A673 (cell line): ENCODE data around the gene TP53BP2.

Experiments
- EZH2 ChIP-seq: fragments of 200-600 bp; sonication (generic); IDR thresholded peaks from 2 replicates; pipeline ENCODE4 v1.6.1; 2017; ENCODE audit warnings: borderline replicate concordance, low read depth, mild to moderate bottlenecking, mixed read lengths, antibody characterized with exemption, low read length; ENCODE audit not compliant: poor library complexity, severe bottlenecking
- TF ChIP-seq, protein P1 (sequence below): fragments of 300-800, 200-600 bp; sonication (generic); conservative IDR thresholded peaks from 2 replicates; pipeline ENCODE4 v1.5.1; 2017; ENCODE audit warnings: low read depth, mild to moderate bottlenecking, antibody characterized with exemption, low read length, moderate library complexity, mixed read lengths

- TF ChIP-seq, protein P1, sequence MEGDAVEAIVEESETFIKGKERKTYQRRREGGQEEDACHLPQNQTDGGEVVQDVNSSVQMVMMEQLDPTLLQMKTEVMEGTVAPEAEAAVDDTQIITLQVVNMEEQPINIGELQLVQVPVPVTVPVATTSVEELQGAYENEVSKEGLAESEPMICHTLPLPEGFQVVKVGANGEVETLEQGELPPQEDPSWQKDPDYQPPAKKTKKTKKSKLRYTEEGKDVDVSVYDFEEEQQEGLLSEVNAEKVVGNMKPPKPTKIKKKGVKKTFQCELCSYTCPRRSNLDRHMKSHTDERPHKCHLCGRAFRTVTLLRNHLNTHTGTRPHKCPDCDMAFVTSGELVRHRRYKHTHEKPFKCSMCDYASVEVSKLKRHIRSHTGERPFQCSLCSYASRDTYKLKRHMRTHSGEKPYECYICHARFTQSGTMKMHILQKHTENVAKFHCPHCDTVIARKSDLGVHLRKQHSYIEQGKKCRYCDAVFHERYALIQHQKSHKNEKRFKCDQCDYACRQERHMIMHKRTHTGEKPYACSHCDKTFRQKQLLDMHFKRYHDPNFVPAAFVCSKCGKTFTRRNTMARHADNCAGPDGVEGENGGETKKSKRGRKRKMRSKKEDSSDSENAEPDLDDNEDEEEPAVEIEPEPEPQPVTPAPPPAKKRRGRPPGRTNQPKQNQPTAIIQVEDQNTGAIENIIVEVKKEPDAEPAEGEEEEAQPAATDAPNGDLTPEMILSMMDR, result no peak
- no peak for TF ChIP-seq EZH2
Observed at GRCh38 chr1:223832637-223832943, 13.2 kb downstream of the TP53BP2 start.
